NCI-H1092 treated with DMSO at 0.1 percent for 48 hours (cell line): ENCODE data around the gene CNTN6.

Source experiments
- DNase-seq: peaks from one replicate; lab custom pipeline; 2025; lab: John Stamatoyannopoulos, UW

Gene CNTN6

GRCh38 chr3:1092771-1093170, at the start of gene CNTN6:
Gene CNTN6, plus strand, starts transcription at chr3:1093024. Its CDS starts 54,985 bp downstream, at chr3:1148009.
- peak; percentile 19 for DNase-seq

- no peak for DNase-seq
These were observed 44.3 kb upstream of the CNTN6 start for GRCh38 chr3:1048558-1048957.

GRCh38 chr3:1055870-1056269, 37.0 kb upstream of the CNTN6 start:
- DNase-seq, result no peak

- no peak for DNase-seq
These were observed 36.1 kb upstream of the CNTN6 start for GRCh38 chr3:1056744-1057143.

GRCh38 chr3:1057436-1057835, 35.4 kb upstream of the CNTN6 start:
- no peak for DNase-seq

- no peak for DNase-seq
These were observed 23.8 kb upstream of the CNTN6 start for GRCh38 chr3:1068985-1069384.

GRCh38 chr3:1072041-1072440, 20.8 kb upstream of the CNTN6 start:
- DNase-seq, result no peak

GRCh38 chr3:1079662-1080061, 13.2 kb upstream of the CNTN6 start:
- no peak for DNase-seq

GRCh38 chr3:1082108-1082507, 10.7 kb upstream of the CNTN6 start:
- DNase-seq, result peak; percentile 44

GRCh38 chr3:1087066-1087560, 5.7 kb upstream of the CNTN6 start:
- peak; percentile 58 for DNase-seq

- DNase-seq, result no peak
These were observed 4.3 kb upstream of the CNTN6 start for GRCh38 chr3:1088503-1088902.

- no peak for DNase-seq
These were observed 1.5 kb upstream of the CNTN6 start for GRCh38 chr3:1091286-1091685.

GRCh38 chr3:1092061-1092460, 763 bp upstream of the CNTN6 start:
- DNase-seq, result no peak

GRCh38 chr3:1093217-1093616, 393 bp downstream of the CNTN6 start:
- no peak for DNase-seq

GRCh38 chr3:1103525-1103924, 10.7 kb downstream of the CNTN6 start:
- DNase-seq, result no peak

- DNase-seq, result no peak
These were observed 25.1 kb downstream of the CNTN6 start for GRCh38 chr3:1117843-1118473.

- DNase-seq, result no peak
These were observed 38.3 kb downstream of the CNTN6 start for GRCh38 chr3:1131166-1131565.

- no peak for DNase-seq
These were observed 42.4 kb downstream of the CNTN6 start for GRCh38 chr3:1135194-1135593.

- no peak for DNase-seq
These were observed 45.2 kb downstream of the CNTN6 start for GRCh38 chr3:1138036-1138435.

- no peak for DNase-seq
These were observed 46.2 kb downstream of the CNTN6 start for GRCh38 chr3:1139071-1139470.

GRCh38 chr3:1147326-1147725, 54.5 kb downstream of the CNTN6 start:
- no peak for DNase-seq

GRCh38 chr3:1147819-1148218, 55.0 kb downstream of the CNTN6 start:
- DNase-seq, result no peak

GRCh38 chr3:1164101-1164500, 71.3 kb downstream of the CNTN6 start:
- no peak for DNase-seq

- DNase-seq, result no peak
These were observed 78.5 kb downstream of the CNTN6 start for GRCh38 chr3:1171320-1171719.
